HepG2 (cell line): ENCODE measurements around the gene RGS11. TPM values are rescaled to one million over a fixed set of nuclear protein-coding genes. Genes with fewer than 3 reads are reported as not detected.
A peak's percentile ranks its signal among the peaks of the same experiment; 100 is the strongest.

ENCODE experiments used
- DZIP1 ChIP-seq: sonication (generic); formaldehyde crosslinking; IDR thresholded peaks from 2 replicates; pipeline ENCODE4 v1.5.0; 2020; ENCODE audit warnings: mild to moderate bottlenecking, missing genetic modification reagents
- JUN ChIP-seq: sonication (generic); formaldehyde crosslinking; IDR thresholded peaks from 2 replicates; pipeline ENCODE4 v1.4.0; 2020; ENCODE audit warnings: mild to moderate bottlenecking, missing genetic modification reagents
- NFE2L2 ChIP-seq: fragments of 150-350 bp; IDR thresholded peaks from 2 replicates; pipeline ENCODE4 v1.6.1; 2014; ENCODE audit warnings: low read length
- PRDM15 ChIP-seq: sonication (generic); formaldehyde crosslinking; IDR thresholded peaks from 2 replicates; pipeline ENCODE4 v1.4.0; 2020; ENCODE audit warnings: missing genetic modification reagents
- SMARCC2 ChIP-seq: fragments of 450-650 bp; IDR thresholded peaks from 2 replicates; pipeline ENCODE4 v1.6.1; 2017; ENCODE audit warnings: antibody characterized with exemption, mild to moderate bottlenecking
- YEATS2 ChIP-seq: sonication (generic); formaldehyde crosslinking; IDR thresholded peaks from 2 replicates; pipeline ENCODE4 v1.4.0; 2020; ENCODE audit warnings: missing genetic modification reagents, borderline replicate concordance
- ZBTB3 ChIP-seq: sonication (generic); formaldehyde crosslinking; IDR thresholded peaks from 2 replicates; pipeline ENCODE4 v1.4.0; 2020; ENCODE audit warnings: low read depth, mild to moderate bottlenecking, moderate library complexity, missing genetic modification reagents, borderline replicate concordance
- ZNF407 ChIP-seq: sonication (generic); formaldehyde crosslinking; IDR thresholded peaks from one replicate; pipeline ENCODE4 v1.5.1; 2020; ENCODE audit warnings: mild to moderate bottlenecking, missing genetic modification reagents; ENCODE audit errors: not compliant biosample characterization
- ZNF510 ChIP-seq: sonication (generic); formaldehyde crosslinking; IDR thresholded peaks from 2 replicates; pipeline ENCODE4 v1.4.0; 2020; ENCODE audit warnings: low read depth, mild to moderate bottlenecking, missing genetic modification reagents
- ZNF674 ChIP-seq: sonication (generic); formaldehyde crosslinking; IDR thresholded peaks from 2 replicates; pipeline ENCODE4 v1.5.0; 2020; ENCODE audit warnings: low read depth, mild to moderate bottlenecking, missing genetic modification reagents
- ZNF776 ChIP-seq: sonication (generic); formaldehyde crosslinking; IDR thresholded peaks from 2 replicates; pipeline ENCODE4 v1.4.0; 2020; ENCODE audit warnings: mild to moderate bottlenecking, missing genetic modification reagents
- ZNF792 ChIP-seq: IDR thresholded peaks from 2 replicates; pipeline ENCODE4 v1.6.1; 2016
- ZNF883 ChIP-seq: sonication (generic); formaldehyde crosslinking; IDR thresholded peaks from 2 replicates; pipeline ENCODE4 v1.5.1; 2020; ENCODE audit warnings: mild to moderate bottlenecking, missing genetic modification reagents; ENCODE audit errors: not compliant biosample characterization
- polyA plus RNA-seq, 8 experiments: library from polyadenylated mRNA; depleted of rRNA in 3 of 8; stranded (reverse) in 7 of 8; unstranded in 1 of 8; fragments of >200 nt; fragmentation: Illumina TruSeq in 4 of 8; extraction: Trizol in 4 of 8; gene quantifications; 2 replicates each; pipeline versions ENCODE4 v1.2.1 to v1.2.3, GENCODE V29; 2011 to 2016; ENCODE audit warnings: low read depth in 4 of 8, missing spikeins in 1 of 8, mixed read lengths in 1 of 8; ENCODE audit not compliant: insufficient read depth in 1 of 8
- total RNA-seq, 5 experiments: library from RNA; depleted of rRNA; stranded (reverse); fragments of >200 nt; fragmentation: Illumina TruSeq; extraction: Trizol; gene quantifications; 2 replicates each; pipeline ENCODE4 v1.2.3, GENCODE V29; 2016; ENCODE audit warnings: low read depth in 1 of 5

RGS11 gene
- total and polyA plus RNA-seq, 2 of the 13 experiments (the other 11 are each of a cell fraction or from before 2014, with no cell fraction given): 0.11 TPM; not detected in 1

- TF ChIP-seq PRDM15 (peak; percentile 46; the same call in 1 of the 2 replicates), ZNF510 (peak; percentile 69; the same call in 1 of the 2 replicates), JUN (0 out of 2 replicates have a peak, but pooled peaks have one; percentile 33), SMARCC2 (no peak), ZBTB3 (CRISPR knock-in tag) (0 out of 2 replicates have a peak, but pooled peaks have one; percentile 39), NFE2L2 (no peak), ZNF776 (CRISPR knock-in tag) (peak; percentile 99), ZNF792 (CRISPR knock-in tag) (peak; percentile 93), ZNF674 (CRISPR knock-in tag) (peak; percentile 93; the same call in 1 of the 2 replicates), ZNF883 (CRISPR knock-in tag) (peak; percentile 98), YEATS2 (CRISPR knock-in tag) (peak; percentile 95; the same call in 1 of the 2 replicates), DZIP1 (peak; percentile 92; the same call in 1 of the 2 replicates), ZNF407 (CRISPR knock-in tag) (peak; percentile 98)
Observed at GRCh38 chr16:228852-229730, 46.7 kb downstream of the RGS11 start, which contains the start of gene LUC7L (continued).
